ENCODE data around the gene RNF169.

DNA sequence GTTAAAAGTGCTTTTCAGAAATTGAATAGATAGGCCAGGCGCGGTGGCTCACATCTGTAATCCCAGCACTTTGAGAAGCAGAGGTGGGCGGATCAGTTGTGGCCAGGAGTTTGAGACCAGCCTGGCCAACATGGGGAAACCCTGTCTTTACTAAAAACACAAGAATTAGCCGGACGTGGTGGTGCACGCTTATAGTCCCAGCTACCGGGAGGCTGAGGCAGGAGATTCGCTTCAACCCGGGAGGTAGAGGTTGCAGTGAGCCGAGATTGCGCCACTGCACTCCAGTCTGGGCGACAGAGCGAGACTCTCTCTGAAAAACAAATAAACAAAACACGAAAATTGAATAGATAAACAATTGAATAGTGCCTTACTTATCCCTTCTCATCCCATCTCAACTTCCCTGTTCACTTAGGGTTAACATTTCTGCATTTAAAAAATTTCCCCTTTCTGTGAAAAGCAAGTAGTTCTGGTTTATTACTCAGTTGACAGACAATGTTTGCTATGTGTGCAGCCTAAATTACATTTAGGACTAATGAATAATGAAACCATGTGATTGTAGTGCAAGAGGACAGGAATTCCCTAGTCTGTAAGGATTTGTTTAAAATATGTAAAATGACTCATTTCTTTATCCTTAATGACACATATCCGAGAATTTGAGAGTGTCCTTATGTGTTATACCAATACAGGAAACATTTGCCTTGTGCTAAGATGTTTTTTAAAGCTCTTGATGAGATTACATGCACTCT lies 6.0 kb downstream of the RNF169 start:
- TF ChIP-seq POLR2A (IDR thresholded peaks at IDR 0.05) = no peak
- TF ChIP-seq, protein P1, sequence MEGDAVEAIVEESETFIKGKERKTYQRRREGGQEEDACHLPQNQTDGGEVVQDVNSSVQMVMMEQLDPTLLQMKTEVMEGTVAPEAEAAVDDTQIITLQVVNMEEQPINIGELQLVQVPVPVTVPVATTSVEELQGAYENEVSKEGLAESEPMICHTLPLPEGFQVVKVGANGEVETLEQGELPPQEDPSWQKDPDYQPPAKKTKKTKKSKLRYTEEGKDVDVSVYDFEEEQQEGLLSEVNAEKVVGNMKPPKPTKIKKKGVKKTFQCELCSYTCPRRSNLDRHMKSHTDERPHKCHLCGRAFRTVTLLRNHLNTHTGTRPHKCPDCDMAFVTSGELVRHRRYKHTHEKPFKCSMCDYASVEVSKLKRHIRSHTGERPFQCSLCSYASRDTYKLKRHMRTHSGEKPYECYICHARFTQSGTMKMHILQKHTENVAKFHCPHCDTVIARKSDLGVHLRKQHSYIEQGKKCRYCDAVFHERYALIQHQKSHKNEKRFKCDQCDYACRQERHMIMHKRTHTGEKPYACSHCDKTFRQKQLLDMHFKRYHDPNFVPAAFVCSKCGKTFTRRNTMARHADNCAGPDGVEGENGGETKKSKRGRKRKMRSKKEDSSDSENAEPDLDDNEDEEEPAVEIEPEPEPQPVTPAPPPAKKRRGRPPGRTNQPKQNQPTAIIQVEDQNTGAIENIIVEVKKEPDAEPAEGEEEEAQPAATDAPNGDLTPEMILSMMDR (IDR thresholded peaks at IDR 0.05) = no peak

All from ovary (tissue), 3 donors.